SK-N-SH (cell line): Measurements from ENCODE around the gene LIMA1.

Experiments used
- CHD2 ChIP-seq: fragments of 150-350 bp; IDR thresholded peaks from 2 replicates; pipeline ENCODE4 v1.6.1; 2018; ENCODE audit warnings: low read length; ENCODE audit not compliant: partially characterized antibody
- EZH2phosphoT487 ChIP-seq: fragments of 200-600 bp; sonication (generic); IDR thresholded peaks from 2 replicates; pipeline ENCODE4 v1.6.1; 2017; ENCODE audit warnings: low read depth, mixed run types, mild to moderate bottlenecking, antibody characterized with exemption, moderate library complexity, borderline replicate concordance
- JUND ChIP-seq: IDR thresholded peaks from 2 replicates; pipeline ENCODE4 v1.4.0; 2012
- MXI1 ChIP-seq: IDR thresholded peaks from 2 replicates; pipeline ENCODE4 v1.6.1; 2012; ENCODE audit warnings: mild to moderate bottlenecking, low read depth, low read length, improper control_type of control experiment
- RAD21 ChIP-seq: IDR thresholded peaks from 2 replicates; pipeline ENCODE4 v1.6.1; 2012; ENCODE audit warnings: mild to moderate bottlenecking, low read length
- RFX5 ChIP-seq: IDR thresholded peaks from 2 replicates; pipeline ENCODE4 v1.6.1; 2012; ENCODE audit warnings: mild to moderate bottlenecking, improper control_type of control experiment, low read length
- SMC3 ChIP-seq: IDR thresholded peaks from 2 replicates; pipeline ENCODE4 v1.6.1; 2012; ENCODE audit warnings: low read depth, low read length, improper control_type of control experiment
- TEAD4 ChIP-seq: IDR thresholded peaks from 2 replicates; pipeline ENCODE4 v1.4.0; 2012; ENCODE audit warnings: mild to moderate bottlenecking, borderline replicate concordance; ENCODE audit not compliant: insufficient read depth
- TF ChIP-seq, protein P1 (sequence below): fragments of 200-600 bp; sonication (generic); IDR thresholded peaks from 2 replicates; pipeline ENCODE4 v1.6.1; 2017; ENCODE audit warnings: antibody characterized with exemption, mild to moderate bottlenecking, moderate library complexity
- TF ChIP-seq, protein P2 (sequence below): IDR thresholded peaks from 2 replicates; pipeline ENCODE4 v1.4.0; 2012; ENCODE audit warnings: low read depth, borderline replicate concordance

GRCh38 chr12:50263832-50264231 lies 19.5 kb downstream of the LIMA1 start:
- TF ChIP-seq JUND (no peak), TEAD4 (no peak), EZH2phosphoT487 (no peak), MXI1 (no peak), SMC3 (no peak), RFX5 (no peak), CHD2 (no peak), RAD21 (no peak)
- TF ChIP-seq, protein P1, sequence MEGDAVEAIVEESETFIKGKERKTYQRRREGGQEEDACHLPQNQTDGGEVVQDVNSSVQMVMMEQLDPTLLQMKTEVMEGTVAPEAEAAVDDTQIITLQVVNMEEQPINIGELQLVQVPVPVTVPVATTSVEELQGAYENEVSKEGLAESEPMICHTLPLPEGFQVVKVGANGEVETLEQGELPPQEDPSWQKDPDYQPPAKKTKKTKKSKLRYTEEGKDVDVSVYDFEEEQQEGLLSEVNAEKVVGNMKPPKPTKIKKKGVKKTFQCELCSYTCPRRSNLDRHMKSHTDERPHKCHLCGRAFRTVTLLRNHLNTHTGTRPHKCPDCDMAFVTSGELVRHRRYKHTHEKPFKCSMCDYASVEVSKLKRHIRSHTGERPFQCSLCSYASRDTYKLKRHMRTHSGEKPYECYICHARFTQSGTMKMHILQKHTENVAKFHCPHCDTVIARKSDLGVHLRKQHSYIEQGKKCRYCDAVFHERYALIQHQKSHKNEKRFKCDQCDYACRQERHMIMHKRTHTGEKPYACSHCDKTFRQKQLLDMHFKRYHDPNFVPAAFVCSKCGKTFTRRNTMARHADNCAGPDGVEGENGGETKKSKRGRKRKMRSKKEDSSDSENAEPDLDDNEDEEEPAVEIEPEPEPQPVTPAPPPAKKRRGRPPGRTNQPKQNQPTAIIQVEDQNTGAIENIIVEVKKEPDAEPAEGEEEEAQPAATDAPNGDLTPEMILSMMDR = no peak
- TF ChIP-seq, protein P2, sequence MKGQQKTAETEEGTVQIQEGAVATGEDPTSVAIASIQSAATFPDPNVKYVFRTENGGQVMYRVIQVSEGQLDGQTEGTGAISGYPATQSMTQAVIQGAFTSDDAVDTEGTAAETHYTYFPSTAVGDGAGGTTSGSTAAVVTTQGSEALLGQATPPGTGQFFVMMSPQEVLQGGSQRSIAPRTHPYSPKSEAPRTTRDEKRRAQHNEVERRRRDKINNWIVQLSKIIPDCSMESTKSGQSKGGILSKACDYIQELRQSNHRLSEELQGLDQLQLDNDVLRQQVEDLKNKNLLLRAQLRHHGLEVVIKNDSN = no peak
